Peyer's patch (tissue), 4 donors: Measurements from ENCODE around the gene TMEM178B.

ENCODE experiments used
- POLR2A ChIP-seq, 2 donors: fragments of 450-650 bp; IDR thresholded peaks; one replicate each; pipeline ENCODE4 v1.5.1; 2017; ENCODE audit warnings: antibody characterized with exemption in 2 of 2, mild to moderate bottlenecking in 2 of 2, moderate library complexity in 2 of 2
- TF ChIP-seq, protein P1 (sequence below), 6 experiments: fragments of 450-650 bp in 4 of 6; fragments of 200-600 bp in 2 of 6; sonication (generic) in 1 of 6; IDR thresholded peaks; one replicate each; pipeline ENCODE4 v1.5.1; 2017 to 2019; ENCODE audit warnings: antibody characterized with exemption in 6 of 6, mild to moderate bottlenecking in 3 of 6, moderate library complexity in 1 of 6

- TF ChIP-seq, protein P1, sequence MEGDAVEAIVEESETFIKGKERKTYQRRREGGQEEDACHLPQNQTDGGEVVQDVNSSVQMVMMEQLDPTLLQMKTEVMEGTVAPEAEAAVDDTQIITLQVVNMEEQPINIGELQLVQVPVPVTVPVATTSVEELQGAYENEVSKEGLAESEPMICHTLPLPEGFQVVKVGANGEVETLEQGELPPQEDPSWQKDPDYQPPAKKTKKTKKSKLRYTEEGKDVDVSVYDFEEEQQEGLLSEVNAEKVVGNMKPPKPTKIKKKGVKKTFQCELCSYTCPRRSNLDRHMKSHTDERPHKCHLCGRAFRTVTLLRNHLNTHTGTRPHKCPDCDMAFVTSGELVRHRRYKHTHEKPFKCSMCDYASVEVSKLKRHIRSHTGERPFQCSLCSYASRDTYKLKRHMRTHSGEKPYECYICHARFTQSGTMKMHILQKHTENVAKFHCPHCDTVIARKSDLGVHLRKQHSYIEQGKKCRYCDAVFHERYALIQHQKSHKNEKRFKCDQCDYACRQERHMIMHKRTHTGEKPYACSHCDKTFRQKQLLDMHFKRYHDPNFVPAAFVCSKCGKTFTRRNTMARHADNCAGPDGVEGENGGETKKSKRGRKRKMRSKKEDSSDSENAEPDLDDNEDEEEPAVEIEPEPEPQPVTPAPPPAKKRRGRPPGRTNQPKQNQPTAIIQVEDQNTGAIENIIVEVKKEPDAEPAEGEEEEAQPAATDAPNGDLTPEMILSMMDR (IDR thresholded peaks at IDR 0.05): no peak
- TF ChIP-seq POLR2A (IDR thresholded peaks at IDR 0.05): no peak
Observed at GRCh38 chr7:141128931-141129330, 55.1 kb downstream of the TMEM178B start.
